Measurements from ENCODE around the gene OR10A3.
"Not testable (repeated sequence)": the region's sequence is repeated elsewhere in the genome, so short reads cannot be mapped to it uniquely, and the experiment has no call there.

The OR10A3 gene, protein sequence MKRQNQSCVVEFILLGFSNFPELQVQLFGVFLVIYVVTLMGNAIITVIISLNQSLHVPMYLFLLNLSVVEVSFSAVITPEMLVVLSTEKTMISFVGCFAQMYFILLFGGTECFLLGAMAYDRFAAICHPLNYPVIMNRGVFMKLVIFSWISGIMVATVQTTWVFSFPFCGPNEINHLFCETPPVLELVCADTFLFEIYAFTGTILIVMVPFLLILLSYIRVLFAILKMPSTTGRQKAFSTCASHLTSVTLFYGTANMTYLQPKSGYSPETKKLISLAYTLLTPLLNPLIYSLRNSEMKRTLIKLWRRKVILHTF

DNA sequence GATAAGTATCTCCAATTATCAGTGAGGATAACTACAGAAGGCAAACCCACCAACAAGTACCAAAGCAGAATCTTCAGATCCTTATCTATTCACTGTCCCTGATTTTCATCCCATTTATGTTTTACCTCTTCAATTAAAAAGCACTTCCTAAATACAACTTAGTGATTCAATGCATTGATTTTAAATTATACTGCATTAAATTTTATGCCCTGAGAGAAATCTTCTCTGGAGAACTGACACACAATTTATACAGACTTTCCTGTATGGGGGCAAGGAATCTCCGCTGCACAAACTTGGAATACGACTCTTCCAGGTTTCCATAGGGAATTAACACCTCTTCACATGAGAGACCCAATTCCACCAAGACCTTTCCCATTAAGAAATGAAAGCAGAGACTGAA lies at the start of gene OR10A3:
TSS of gene OR10A3 (minus strand) at position 101 of the 400 bp plus-strand sequence. CDS start 2,188 bp downstream, outside the sequence.
- DNase-seq = no peak

DNA sequence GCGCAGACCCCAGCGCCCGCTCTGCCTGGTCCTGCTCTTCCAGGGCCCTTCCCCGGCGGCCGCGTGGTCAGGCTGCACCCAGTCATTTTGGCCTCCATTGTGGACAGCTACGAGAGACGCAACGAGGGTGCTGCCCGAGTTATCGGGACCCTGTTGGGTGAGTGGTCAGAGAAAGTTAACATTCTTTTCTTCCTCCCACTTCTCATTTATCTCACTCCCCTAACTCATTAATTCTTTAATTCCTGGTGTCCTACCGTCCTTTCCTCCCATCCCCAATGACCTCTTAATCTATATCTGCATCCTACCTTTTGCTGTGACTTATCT lies 46.0 kb upstream of the OR10A3 start:
- DNase-seq = not testable (repeated sequence)

DNA sequence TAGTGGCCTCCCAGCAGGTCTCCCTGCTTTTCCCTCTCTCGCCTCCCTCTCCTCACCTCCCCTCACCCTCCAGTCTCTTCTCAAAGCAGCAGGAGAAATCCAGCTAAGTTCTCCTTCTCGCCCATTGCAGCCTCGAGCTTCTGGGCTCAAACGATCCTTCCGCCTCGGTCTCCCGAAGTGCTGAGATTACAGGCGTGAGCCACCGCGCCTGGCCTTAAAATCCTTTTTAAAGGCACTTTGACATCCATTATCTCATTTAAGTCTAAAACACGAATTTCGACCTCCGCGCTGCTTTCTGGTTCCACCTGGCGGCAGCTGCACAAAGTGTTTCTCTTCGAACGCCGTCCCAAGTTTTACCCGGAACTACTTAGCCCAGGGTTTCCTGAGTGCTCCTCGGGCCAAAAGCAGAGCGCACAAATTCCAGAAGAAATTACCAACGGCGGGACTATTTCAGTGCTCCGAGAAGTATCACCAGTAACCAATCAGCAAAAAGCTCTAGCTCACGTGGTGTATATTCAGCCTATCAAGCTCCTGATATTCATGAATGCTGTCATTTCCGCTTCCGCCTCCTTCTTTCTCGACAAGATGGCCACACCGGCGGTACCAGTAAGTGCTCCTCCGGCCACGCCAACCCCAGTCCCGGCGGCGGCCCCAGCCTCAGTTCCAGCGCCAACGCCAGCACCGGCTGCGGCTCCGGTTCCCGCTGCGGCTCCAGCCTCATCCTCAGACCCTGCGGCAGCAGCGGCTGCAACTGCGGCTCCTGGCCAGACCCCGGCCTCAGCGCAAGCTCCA lies 45.5 kb upstream of the OR10A3 start, which contains the start of gene EIF3F:
TSS of gene EIF3F (plus strand) at position 570 of the 792 bp plus-strand sequence. CDS start at position 586, 16 bp downstream.
- DNase-seq = peak; percentile 99

DNA sequence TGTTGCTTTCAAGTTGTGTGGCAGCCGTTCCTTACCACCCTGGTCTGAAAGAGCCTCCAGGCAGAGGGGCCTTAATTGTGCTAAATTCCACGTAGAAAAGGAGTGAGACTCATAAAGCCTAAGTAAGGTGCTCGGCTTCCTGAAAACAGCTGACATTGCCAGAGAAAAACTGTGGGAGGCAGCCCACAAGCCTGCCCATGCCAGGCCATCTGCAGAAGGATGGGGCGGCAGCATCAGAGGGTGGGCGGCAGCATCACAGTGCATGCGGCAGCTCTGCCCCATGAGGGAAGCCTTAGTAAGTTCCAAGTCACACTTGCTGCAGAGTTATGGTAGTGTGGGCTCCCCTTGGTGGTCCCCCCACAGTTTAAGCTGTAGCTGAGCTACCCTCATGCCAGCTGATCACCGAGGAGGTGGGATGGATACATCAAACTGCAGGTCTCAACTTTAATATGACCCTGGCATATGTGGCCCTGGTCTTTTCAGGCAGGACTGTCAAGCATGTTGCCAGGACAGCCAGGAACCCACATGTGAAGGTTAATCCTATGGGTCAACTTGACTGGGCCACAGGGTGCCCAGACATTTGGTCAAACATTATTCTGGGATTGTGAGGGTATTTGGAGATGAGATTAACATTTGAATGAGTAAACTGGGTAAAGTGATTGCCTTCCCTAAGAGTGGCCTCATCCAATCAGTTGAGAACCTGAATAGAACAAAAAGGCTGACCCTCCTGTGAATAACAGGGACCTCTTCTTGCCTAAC lies 42.5 kb upstream of the OR10A3 start:
- DNase-seq = no peak

DNA sequence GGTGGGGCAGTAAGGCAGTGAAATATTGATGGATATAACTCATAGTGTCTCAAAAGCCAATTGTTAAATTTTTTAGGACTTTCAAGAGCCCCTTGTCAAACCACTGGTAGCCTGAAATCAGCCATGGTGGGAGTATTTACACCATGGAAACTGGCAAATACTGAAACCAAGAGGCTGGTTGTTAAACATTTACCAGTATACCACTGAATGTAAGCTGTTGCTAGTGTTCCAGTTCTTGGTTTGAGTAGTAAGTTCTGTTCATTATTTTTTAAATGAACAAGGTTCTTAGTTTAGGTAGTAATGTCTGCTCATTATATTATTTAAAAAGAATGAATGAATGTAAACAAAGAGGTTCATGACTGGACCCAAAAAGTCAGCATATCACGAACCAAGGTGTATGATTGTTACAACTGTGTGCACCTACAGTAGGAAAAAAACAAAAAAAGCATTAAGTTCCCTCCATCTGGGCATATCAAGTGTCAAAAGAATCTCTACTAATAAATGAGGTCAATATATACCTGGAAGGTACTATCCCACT lies 41.1 kb upstream of the OR10A3 start:
- DNase-seq = no peak

DNA sequence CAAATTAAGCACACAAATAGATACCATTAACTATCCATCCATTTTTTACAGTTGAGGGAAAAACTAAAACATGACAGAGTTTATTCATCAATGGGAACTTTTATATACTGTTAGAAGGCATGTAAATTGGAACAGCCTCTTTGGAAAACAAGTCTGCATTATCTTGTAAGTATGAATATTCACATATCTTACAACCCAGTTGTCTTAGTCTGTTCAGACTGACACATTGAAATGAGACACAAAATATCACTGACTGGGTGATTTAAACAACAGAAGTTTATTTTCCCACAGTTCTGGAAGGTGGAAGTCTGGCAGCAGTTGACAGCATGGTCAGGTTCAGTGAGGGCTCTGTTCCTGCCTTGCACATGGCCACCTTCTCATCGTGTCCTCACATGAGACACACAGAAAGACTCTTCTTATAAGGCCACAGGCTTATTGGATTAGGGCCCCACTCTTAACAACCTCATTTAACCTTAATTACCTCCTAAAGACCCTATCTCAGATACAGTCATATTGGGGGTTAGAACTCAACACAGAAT lies 40.2 kb upstream of the OR10A3 start:
- DNase-seq = no peak

DNA sequence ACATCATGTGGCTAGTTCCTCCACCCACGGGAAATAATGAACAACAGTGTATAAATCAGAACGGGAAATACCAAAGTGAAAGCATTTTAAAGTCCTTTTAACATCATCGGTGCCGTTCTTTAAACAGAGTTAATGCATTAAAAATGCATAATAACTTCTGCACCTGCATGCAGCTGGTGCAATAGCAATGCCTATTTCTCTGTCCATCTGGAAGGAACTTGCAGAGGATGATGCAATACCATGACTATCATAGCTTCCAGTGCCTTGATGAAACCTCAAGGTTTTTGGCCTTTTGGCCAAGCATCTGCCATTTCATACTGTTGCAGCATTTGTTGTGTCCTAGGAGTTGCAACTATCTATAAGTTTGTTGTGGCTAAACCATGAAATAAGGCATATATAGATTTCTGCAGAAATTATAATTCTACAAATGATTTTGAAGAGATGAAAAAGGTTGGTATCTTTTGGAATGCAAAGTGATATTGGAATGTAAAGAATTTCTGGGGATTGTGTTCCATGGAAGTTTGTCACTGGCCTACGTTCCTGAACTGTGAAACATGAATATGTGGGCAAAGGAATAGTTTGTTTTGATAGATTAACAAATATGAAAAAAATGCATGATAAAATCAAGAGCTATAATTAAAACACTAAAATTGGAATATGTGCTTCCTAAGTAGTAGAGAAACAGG lies 35.9 kb upstream of the OR10A3 start:
- DNase-seq = no peak

DNA sequence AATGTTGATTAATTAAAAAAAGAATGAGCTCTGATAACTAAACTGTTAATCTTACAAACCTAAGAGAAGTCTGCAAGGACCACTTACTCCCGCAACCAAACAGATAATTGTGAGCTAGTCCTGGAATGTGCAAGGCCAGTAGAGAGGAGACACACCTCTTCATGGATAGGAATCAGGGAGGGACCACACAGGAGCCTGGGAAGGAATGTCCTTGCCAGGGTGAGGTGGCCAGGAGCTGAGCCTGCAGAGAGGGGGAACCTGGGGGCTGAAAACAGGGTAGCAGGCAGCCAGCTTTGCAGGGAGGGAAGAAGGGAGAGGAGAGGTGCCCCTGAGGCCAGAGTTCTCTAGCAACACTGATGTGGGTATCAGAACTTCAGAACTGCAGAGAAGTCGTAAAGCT lies 33.2 kb upstream of the OR10A3 start:
- no peak for DNase-seq

DNA sequence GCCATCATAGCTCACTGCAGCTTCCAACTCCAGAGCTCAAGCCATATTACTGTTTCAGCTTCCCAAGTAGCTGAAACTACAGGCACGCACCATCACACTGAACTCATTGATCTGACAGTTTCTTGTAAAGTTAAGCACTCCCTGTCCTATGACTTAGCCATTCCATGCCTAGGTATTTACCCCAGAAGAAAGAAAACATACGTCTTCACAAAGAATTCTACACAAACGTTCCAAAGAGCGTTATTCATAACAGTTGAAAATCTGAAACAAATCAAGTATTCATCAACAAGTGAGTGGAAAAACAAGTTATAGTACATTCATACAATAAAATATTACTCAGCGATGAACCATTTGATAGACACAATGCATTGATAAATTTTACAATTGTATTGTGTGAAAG lies 31.5 kb upstream of the OR10A3 start:
- no peak for DNase-seq

DNA sequence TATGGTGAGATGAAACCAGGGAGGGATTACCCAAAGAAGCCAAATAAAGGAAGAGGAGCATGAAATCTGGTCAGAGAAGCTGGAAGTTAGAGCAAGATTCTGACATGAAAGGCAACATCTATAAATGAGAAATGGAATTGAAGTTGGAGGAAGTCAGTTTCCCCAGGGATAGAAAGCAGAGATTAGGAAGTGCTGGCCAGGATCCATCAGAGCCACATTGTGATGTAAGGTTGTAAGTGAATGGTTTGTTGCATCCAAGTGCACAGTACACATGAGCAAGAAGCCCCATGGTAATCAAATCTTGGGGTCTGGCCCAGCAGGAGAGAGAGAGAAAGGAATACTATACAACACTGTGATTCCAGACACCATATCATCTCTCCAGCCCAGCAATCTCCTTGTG lies 30.3 kb upstream of the OR10A3 start:
- DNase-seq = no peak

DNA sequence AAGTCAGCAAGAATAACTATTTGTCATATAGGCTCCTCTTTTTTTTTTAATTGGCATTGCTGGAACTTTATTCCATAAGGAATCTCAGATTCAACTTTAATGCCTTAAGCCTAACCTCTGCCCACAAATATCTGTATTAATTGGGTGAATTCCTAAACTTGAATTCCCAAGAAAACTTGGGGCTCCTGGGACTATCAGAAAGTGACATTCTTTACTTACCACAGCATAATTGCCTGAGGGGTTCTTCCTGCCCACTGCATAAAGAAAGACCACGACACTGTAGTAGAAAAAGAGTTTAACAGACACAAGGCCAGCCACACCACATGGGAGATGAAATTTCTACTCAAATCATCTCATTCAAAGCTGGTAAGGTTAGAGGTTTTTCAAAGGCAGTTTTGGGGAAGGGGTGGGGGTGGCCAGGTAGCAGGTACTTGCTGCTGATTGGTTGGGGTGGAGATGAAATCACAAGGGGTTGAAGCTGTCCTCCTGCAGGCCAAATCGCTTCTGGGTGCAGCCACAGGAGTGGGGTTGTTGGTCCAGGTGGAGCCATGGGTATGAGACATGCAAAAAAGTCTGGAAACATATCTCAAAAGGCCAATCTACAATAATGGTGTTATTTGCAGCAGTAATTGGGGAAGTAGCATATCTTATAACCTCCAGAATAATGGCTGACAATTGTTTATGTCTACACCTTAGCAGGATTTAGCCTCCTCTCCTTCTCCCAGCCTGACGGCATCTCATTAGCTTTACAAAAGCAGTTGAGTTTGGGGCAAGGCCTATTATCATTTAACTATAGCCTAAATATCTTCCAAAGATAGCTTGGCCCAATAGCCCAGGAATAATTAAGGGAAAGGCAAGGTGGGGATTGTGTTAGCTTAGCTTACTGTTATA lies 28.5 kb upstream of the OR10A3 start:
- no peak for DNase-seq

DNA sequence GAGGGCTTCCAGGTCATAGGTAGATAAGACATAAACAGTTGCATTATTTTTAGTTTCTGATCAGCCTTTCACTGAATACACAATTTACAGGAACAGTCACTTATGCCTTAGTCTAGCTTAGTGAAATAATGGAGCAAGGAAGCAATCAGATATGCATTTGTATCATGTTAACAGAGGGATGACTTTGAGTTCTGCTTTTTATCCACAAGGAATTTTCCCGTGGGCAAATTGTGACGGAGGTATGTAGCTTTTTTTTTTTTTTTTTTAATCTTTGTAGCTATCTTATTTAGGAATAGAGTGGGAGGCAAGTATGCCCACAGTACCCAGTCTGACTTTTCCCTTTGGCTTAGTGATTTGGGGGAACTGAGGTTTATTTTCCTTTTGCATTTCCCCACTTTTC lies 27.2 kb upstream of the OR10A3 start:
- no peak for DNase-seq

DNA sequence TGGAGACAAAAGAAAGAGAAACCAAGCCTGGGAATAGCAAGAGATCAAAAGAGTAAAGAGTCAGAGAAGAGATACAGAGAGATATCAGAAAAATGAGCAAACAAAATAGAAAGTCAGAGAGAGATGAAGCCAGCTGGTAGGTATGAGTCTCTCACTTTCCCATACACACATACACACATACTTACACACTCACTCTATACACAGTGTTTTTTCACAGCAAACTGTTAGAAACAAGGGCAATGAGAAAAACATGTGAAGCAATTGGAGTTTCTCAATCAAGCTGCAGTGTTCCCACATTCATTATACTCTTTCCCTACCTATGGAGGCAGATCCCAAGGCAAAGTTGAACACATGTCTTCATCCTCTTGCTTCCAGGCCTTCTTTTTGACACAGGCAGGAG lies 26.3 kb upstream of the OR10A3 start:
- no peak for DNase-seq

DNA sequence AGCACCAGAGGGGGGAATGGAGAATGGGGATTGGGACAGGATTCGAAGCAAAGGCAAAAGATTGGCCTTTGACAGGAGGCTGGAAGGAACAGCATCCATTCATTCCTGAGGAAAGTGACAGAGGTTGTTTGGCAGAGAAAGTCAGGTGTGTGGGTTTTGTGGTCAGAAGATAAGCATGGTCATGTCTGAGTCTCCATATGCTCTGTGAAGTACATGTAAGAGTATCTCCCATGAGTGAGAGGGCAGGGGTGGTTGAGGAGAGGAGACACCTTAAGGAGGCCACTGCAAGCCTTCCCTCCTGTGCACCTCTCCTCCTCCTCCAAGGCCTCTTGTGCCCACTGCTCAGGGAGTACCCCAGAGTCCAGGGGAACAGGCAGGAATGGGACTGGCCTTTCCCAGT lies 25.6 kb upstream of the OR10A3 start:
- DNase-seq = no peak

DNA sequence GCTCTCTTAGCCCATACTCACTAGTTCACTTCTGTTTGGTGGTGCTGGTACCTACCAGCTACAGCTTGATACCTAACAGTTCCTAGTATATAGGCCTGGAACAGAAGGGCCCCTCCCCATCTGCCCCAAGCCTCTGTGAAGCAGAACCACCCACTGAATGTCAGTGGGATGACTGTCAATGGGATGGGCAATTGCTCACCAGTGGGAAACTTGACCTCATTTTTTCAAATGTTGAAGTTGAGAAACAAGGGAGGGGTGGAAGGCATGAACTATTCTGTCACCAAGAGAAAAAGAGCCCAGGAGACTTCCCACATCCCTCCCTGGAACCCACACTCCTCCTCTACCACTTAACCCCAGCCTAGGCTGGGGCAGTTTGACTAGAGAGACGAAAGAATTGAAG lies 23.9 kb upstream of the OR10A3 start, which contains the start of gene NLRP10:
TSS of gene NLRP10 (minus strand) at position 62 of the 400 bp plus-strand sequence. CDS start 1,952 bp downstream, outside the sequence.
- no peak for DNase-seq

DNA sequence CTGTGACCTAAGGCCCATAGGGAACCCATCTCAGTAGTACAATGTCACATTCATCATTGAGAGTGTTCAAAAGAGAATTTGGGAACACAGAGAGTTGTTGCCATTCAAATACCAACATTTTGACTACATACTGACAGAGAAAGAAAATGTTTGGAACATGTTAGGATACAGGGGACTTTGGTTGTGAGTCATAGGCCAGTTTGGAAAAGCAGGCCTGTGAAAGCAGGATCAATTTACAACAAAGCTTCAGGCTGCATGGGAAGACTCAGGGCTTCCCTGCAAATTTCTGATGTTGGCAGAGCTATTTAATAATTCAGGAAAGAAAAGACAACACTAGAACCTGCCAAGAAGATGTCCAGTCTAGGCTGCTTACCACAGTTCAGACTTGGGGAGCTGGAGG lies 23.4 kb upstream of the OR10A3 start:
- DNase-seq = no peak

DNA sequence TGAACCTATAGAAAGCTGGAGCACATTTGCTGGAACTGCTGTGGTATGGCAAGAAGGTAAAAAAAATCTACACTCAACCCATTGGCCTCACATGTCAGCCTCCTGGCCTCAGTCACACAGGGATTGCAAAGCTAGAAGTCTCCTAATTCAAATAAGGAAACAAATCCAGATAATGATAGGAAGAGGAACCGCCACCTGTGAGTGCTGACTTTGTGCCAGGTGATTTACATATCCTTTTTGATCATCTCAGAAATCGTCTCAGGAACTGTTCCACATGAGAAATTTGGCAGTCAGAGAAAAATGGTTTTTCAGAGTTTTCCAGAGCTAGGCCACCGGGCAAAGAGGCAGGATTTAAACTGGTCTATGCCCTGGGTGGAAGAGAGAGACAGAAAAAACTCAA lies 22.8 kb upstream of the OR10A3 start:
- DNase-seq = no peak

DNA sequence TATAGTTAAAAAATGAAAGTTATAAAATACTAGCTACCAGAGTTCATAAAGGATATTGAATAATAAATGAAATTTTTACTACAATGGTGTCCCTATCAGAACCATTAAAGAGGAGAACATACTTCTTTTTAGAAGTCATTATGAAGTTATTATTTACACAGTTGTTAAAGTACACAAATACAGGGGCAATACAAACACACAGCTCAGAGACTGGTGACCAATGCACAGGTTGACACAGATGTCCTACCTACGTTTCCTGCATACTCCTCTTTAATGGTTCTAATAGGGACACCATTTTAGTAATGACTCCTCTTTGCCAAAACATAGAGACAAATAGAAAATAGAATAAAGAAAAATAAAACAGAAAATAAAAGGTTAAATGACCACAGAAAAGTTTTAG lies 13.7 kb upstream of the OR10A3 start:
- DNase-seq = peak; percentile 86

DNA sequence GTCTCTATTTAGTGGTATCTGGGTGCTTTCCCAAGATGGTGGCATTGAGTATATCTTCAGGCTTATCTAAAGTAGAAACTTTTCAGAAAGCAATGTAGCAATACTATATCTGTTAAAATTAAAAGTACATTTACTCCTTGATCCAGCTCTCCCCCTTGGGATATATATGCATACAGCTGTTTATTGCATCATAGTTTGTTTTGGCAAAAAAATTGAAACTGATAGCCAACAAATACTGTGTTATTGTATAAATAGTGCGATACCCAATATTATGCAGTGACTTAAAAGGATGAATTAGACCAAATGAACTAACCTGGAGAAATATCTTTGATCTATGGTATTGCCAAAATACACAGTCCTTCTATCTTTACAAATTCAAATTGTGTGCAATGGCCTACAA lies 8.4 kb upstream of the OR10A3 start:
- peak; percentile 13 for DNase-seq

DNA sequence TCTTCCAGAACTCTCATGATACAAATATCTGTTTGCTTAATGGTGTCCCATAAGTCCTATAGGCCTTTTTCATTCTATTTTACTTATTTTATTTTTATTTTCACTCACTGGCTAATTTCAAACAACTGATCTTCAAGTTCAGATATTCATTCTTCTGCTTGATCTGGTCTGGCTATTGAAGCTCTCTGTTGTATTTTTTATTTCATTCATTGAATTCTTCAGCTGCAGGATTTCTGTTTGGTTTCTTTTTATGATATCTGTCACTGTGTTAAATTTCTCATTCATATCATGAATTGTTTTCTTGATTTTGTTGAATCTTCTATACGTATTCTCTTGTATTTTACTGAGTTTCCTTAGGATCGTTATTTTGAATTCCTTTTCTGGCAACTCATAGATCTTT lies 2.6 kb upstream of the OR10A3 start:
- DNase-seq = no peak

DNA sequence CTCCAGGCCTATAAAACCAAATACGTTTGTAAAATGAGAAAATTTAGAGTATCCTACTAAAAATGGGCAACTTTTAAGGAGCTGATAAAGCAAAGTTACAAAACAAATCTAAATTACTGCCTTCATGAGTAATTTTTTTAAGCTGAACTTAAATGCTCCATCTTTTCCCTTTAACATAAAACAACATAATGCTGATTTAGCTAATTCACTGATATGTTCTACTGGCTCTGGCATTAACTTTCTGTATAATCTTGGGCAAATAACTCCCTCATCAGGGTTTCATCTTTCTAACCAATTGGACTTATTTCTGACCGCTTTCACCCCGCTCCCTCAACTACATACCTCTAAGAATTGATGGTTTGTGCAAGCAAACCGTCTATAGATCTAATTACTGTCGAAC lies 362 bp downstream of the OR10A3 start:
- DNase-seq = no peak

Data from DMS53 (cell line).